NCI-H146 treated with DMSO at 0.1 percent for 48 hours (cell line): ENCODE data around the gene CSTF3.
"Not testable (repeated sequence)": the region's sequence is repeated elsewhere in the genome, so short reads cannot be mapped to it uniquely, and the experiment has no call there.

Experiments
- DNase-seq: peaks from one replicate; lab custom pipeline; 2025; ENCODE audit not compliant: unreplicated experiment; lab: John Stamatoyannopoulos, UW

CSTF3 gene

GRCh38 chr11:33089776-33090175, 71.5 kb downstream of the CSTF3 start:
- no peak for DNase-seq

- DNase-seq, result no peak
Observed at GRCh38 chr11:33086017-33086416, 75.3 kb downstream of the CSTF3 start.

GRCh38 chr11:33083918-33084317, 77.4 kb downstream of the CSTF3 start:
- DNase-seq, result no peak

GRCh38 chr11:33072465-33072864, 88.8 kb downstream of the CSTF3 start:
- DNase-seq, result no peak

GRCh38 chr11:33068611-33069340, 92.5 kb downstream of the CSTF3 start:
- no peak for DNase-seq

GRCh38 chr11:33067294-33067693, 94.0 kb downstream of the CSTF3 start:
- DNase-seq, result no peak

- peak; percentile 34 for DNase-seq
Observed at GRCh38 chr11:33065445-33066178, 95.7 kb downstream of the CSTF3 start.

GRCh38 chr11:33064866-33065265, 96.4 kb downstream of the CSTF3 start:
- no peak for DNase-seq

GRCh38 chr11:33064033-33064825, 97.1 kb downstream of the CSTF3 start:
- no peak for DNase-seq

GRCh38 chr11:33063326-33063881, 97.9 kb downstream of the CSTF3 start:
- no peak for DNase-seq

GRCh38 chr11:33062137-33062536, 99.1 kb downstream of the CSTF3 start:
- no peak for DNase-seq

GRCh38 chr11:33060271-33060670, 101.0 kb downstream of the CSTF3 start:
- DNase-seq, result peak; percentile 11

- DNase-seq, result no peak
Observed at GRCh38 chr11:33059331-33060007, 101.8 kb downstream of the CSTF3 start.

- DNase-seq, result no peak
Observed at GRCh38 chr11:33057284-33057683, 104.0 kb downstream of the CSTF3 start.

- no peak for DNase-seq
Observed at GRCh38 chr11:33055375-33055774, 105.9 kb downstream of the CSTF3 start.

GRCh38 chr11:33052231-33052630, 109.0 kb downstream of the CSTF3 start:
- DNase-seq, result no peak

- not testable (repeated sequence) for DNase-seq
Observed at GRCh38 chr11:33049565-33050408, 111.5 kb downstream of the CSTF3 start.

- DNase-seq, result not testable (repeated sequence)
Observed at GRCh38 chr11:33048701-33049100, 112.6 kb downstream of the CSTF3 start.

GRCh38 chr11:33045551-33046255, 115.6 kb downstream of the CSTF3 start:
- no peak for DNase-seq
